ENCODE results near the gene LURAP1L.

The LURAP1L gene, protein sequence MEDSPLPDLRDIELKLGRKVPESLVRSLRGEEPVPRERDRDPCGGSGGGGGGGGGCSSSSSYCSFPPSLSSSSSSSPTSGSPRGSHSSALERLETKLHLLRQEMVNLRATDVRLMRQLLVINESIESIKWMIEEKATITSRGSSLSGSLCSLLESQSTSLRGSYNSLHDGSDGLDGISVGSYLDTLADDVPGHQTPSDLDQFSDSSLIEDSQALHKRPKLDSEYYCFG

DNA sequence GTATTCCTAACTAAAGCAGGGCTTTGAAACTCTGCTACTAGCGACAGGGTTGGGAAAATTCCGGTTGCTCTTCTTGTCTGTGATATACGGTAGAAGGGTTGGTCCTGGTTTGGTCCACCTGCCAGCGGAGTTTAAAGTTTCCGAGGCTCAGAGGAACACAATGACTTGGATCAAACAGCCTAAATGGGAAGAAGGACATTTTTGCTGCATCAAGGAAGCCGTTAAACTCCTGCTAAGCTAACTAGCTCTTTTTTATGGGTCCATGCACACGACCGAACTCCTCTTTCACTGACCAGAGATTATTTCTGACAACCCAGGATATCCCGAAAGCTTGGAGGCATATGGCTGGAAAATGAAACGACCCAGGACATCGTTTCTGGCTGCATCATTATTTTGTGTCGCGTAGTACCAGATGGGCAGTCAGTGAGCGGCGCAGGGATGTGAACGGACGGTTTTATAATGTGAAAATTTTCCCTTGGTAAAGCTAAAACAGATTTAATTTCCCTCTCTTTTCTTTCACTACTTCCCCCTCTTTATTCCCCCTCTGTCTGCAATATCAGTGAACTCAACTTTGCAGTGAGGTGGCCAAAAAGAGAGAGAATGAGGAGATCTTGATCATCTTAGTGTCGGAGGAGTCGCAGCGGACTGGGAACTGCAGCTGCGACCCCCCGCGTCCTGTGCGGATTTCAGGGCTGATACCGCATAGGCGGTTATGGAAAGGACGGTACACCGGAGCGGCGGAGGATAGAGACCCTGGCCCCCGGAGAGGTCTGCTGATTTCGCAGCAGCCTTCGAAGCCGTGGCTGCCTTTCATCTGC, at the start of gene LURAP1L:
Gene LURAP1L, plus strand, starts transcription at position 160 of the 818 bp plus-strand sequence. CDS start 696 bp downstream, outside the sequence.
- Mint-ChIP-seq H3K4me3 (no peak within 1 kb of the TSS), H3K9me3 (peaks cover 2% of the 10 kb centered on the region), H3K4me1 (ENCODE audit: low read depth) (peaks cover 4% of the 10 kb centered on the region), H3K27me3 (peaks cover 27% of the 10 kb centered on the region), H3K27ac (no peak within 1 kb of the TSS), H3K36me3 (ENCODE audit: low read depth) (no peaks in the 10 kb centered on the region)
- DNase-seq = no peak

DNA sequence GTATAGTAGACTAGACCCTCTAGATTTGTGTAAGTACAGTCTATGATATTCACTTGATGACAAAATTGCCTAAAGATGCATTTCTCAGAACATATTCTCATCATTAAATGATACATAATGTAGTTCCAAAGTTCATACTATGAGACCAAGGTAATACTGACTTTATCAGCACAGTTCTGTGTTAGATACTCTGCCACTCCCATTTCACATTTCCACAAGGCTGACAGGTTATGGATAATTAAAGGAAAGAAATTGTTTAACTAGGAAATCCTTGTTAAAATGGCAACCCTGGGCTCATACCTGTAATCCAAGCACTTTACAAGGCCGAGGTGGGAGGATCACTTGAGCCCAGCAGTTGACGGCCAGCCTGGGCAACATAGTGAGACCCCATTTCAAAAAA, 48.0 kb upstream of the LURAP1L start:
- Mint-ChIP-seq H3K27ac (no peak overlapping the region), H3K4me3 (no peak overlapping the region), H3K4me1 (ENCODE audit: low read depth) (no peaks in the 10 kb centered on the region), H3K36me3 (ENCODE audit: low read depth) (no peaks in the 10 kb centered on the region), H3K27me3 (no peaks in the 10 kb centered on the region), H3K9me3 (peaks cover 12% of the 10 kb centered on the region)
- DNase-seq = no peak

DNA sequence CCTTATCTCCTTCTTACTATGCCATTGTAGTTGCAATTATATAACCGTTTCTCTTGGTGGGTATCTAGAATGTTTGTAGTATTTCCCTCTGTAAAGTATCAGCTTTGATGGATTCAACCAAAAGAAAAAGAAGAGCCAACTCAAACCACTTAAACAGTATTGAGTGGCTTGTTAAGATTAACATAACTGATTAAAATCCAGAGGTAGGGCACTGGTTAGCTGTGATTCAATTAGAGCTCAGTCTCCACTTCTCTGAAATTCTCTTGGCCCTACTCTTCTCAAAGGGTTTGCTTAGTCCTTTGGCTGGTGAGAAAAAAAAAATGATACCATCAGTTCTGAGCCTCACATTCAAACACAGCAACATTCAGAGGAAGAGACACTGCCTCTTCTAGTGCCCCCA, 44.6 kb upstream of the LURAP1L start:
- Mint-ChIP-seq H3K9me3 (peaks cover 25% of the 10 kb centered on the region), H3K4me1 (ENCODE audit: low read depth) (no peaks in the 10 kb centered on the region), H3K27ac (no peak overlapping the region), H3K27me3 (no peaks in the 10 kb centered on the region), H3K4me3 (no peak overlapping the region), H3K36me3 (ENCODE audit: low read depth) (no peaks in the 10 kb centered on the region)
- DNase-seq = no peak

DNA sequence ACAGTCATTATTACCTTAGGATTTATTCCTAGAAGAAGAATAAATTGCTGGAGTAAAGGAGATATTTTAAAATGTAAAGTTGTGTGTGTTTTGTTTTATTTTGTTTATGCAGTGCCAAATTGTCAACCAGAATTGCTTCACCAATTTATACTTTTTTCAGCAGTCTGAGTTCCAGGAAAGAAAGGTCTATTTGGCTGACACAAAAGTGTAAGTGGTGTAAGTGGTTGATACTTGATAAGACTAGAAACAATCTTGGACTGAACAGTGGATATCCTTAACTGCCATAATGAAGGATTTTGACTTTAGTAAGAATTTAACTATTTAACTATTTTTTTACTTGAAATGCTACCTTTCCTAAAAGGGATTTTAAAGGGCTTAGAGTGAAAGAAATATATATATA, 43.9 kb upstream of the LURAP1L start:
- Mint-ChIP-seq H3K27me3 (no peaks in the 10 kb centered on the region), H3K36me3 (ENCODE audit: low read depth) (no peaks in the 10 kb centered on the region), H3K9me3 (peaks cover 29% of the 10 kb centered on the region), H3K4me1 (ENCODE audit: low read depth) (no peaks in the 10 kb centered on the region), H3K4me3 (no peak overlapping the region), H3K27ac (no peak overlapping the region)
- DNase-seq = no peak

DNA sequence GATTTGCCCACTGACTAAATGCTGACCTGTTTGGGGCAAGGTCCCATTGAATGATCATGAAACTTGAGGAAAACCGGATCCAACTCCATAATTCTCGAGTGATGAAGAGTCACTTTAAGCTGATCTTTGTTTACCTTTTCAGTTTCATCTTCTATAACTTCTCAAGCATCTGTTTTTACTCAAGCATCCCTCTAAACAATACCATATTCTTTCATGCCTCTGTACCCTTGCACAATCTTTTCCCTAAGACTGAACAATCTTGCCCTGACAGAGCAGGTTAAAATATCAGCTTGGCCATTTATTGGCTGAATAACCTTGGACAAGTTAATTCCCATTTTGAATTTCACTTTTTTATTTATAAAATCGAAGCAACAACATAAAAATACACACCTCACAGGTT, 41.8 kb upstream of the LURAP1L start:
- DNase-seq = no peak
- Mint-ChIP-seq H3K9me3 (peaks cover 27% of the 10 kb centered on the region), H3K4me3 (no peak overlapping the region), H3K36me3 (ENCODE audit: low read depth) (no peaks in the 10 kb centered on the region), H3K27me3 (no peaks in the 10 kb centered on the region), H3K27ac (no peak overlapping the region), H3K4me1 (ENCODE audit: low read depth) (no peaks in the 10 kb centered on the region)

DNA sequence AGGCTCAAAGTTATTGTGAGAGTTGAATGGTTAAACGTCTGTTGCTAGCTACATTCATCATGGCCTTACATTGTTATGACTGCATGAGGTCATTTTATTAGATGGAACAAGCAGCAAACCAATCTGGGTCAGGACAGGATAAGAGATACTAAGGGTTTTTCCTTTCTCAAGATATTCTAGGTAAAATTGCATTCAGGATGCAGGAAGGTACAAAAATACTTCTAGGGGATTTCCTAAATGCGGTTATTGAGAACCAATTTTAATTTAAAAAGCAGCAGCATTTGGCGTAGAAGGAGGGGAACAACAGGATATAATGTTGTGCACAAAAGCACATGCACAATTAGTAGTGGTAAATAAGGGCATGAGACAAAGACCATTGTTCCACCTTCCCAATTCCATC, 39.2 kb upstream of the LURAP1L start:
- no peaks in the 10 kb centered on the region for H3K36me3 Mint-ChIP-seq (ENCODE audit: low read depth)
- no peaks in the 10 kb centered on the region for H3K4me1 Mint-ChIP-seq (ENCODE audit: low read depth)
- DNase-seq = no peak
- H3K27ac Mint-ChIP-seq = no peak overlapping the region
- H3K4me3 Mint-ChIP-seq = no peak overlapping the region
- peaks cover 36% of the 10 kb centered on the region for H3K9me3 Mint-ChIP-seq
- no peaks in the 10 kb centered on the region for H3K27me3 Mint-ChIP-seq

DNA sequence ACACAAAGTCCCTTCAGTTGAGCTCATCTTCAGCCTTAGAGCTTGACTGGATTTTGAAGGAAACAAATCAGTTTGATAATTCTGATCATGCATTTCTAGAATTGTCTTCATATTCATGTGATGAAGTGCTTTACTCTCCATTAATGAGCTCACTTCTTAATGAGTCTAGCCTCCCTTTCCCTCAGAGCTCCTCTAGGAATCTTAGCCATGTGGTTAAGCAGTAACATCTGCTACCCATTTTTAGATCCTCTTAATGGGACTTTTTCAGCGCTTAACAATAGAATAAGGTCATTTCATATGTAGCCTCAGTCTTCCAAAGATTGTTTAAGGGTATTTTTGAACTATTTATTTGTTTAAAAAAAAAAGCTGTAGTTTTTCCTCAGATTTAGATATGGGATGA, 36.9 kb upstream of the LURAP1L start:
- DNase-seq = no peak
- no peaks in the 10 kb centered on the region for H3K27me3 Mint-ChIP-seq
- no peak overlapping the region for H3K4me3 Mint-ChIP-seq
- no peak overlapping the region for H3K27ac Mint-ChIP-seq
- H3K36me3 Mint-ChIP-seq (ENCODE audit: low read depth) = no peaks in the 10 kb centered on the region
- H3K9me3 Mint-ChIP-seq = peaks cover 31% of the 10 kb centered on the region
- no peaks in the 10 kb centered on the region for H3K4me1 Mint-ChIP-seq (ENCODE audit: low read depth)

DNA sequence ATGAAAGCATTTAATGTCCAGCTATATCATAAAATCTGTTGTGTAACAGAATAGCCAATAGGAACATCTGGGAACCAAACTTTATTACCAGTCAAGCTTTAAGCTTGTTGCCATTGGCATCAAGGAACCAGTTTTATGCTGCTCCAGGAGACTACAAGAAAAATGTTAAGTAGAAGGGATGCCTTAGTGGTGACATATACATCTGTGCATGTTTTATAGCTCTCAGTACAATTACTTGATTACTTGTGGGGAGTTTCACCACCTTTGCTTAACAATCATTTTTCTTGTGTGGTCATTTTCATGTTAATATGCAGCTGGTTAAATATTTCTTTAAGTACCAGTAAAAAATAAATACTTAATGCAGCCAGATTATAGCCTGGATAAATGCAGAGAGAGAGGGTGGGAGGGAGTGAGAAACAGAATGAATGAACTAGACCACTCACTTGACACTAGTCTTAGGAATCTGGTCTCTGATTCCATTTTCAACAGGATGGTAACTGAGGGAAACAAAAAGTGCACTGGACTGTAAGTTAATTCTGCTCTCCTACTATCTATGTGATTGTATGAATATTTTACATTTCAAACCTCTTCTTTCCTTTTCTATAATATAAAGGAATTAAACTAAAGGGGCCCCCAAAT, 35.7 kb upstream of the LURAP1L start:
- peaks cover 30% of the 10 kb centered on the region for H3K9me3 Mint-ChIP-seq
- no peaks in the 10 kb centered on the region for H3K4me1 Mint-ChIP-seq (ENCODE audit: low read depth)
- no peaks in the 10 kb centered on the region for H3K27me3 Mint-ChIP-seq
- no peaks in the 10 kb centered on the region for H3K36me3 Mint-ChIP-seq (ENCODE audit: low read depth)
- no peak for DNase-seq
- no peak overlapping the region for H3K4me3 Mint-ChIP-seq
- H3K27ac Mint-ChIP-seq = no peak overlapping the region

DNA sequence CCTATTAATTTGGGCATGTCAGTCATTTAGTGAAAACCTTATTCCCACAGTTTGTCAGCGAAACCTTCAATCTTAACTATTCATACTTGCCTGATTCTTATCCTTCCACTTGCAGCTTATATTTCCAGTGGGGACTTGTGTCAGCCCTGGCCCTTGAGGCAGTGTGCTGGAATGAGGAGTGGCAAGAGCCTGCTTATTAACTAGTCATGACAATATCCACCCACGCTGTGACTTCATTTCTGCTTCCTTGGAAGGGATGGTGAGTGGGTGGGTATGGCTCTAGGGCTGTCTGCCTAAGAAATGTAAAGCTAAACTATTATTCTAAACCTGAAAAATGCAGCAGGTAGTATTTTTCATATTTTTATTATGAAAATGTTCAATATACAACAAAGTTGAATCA, 34.0 kb upstream of the LURAP1L start:
- H3K27me3 Mint-ChIP-seq = no peaks in the 10 kb centered on the region
- H3K27ac Mint-ChIP-seq = no peak overlapping the region
- no peaks in the 10 kb centered on the region for H3K4me1 Mint-ChIP-seq (ENCODE audit: low read depth)
- H3K9me3 Mint-ChIP-seq = peaks cover 28% of the 10 kb centered on the region
- H3K36me3 Mint-ChIP-seq (ENCODE audit: low read depth) = no peaks in the 10 kb centered on the region
- no peak for DNase-seq
- no peak overlapping the region for H3K4me3 Mint-ChIP-seq

DNA sequence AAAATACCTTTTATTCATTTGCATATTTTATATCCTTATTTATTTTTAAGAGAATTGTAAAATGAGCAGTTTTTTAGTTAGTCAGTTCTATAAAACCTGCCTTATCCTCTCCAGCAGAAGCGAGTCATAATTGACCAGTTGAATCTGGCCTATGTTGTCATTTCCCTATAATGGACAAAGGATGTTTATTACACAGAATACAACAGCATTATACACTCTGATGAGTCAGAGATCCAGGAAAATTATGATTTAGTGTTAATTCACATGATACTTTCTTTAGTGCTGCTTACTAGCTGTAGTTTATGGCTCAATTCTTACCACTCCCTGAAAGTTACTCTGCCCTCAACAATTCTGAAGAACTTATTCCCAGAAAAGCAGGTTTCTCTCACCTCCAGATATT, 26.8 kb upstream of the LURAP1L start:
- H3K27ac Mint-ChIP-seq = no peak overlapping the region
- no peaks in the 10 kb centered on the region for H3K4me1 Mint-ChIP-seq (ENCODE audit: low read depth)
- H3K9me3 Mint-ChIP-seq = peaks cover 33% of the 10 kb centered on the region
- no peaks in the 10 kb centered on the region for H3K36me3 Mint-ChIP-seq (ENCODE audit: low read depth)
- DNase-seq = no peak
- no peak overlapping the region for H3K4me3 Mint-ChIP-seq
- H3K27me3 Mint-ChIP-seq = no peaks in the 10 kb centered on the region

DNA sequence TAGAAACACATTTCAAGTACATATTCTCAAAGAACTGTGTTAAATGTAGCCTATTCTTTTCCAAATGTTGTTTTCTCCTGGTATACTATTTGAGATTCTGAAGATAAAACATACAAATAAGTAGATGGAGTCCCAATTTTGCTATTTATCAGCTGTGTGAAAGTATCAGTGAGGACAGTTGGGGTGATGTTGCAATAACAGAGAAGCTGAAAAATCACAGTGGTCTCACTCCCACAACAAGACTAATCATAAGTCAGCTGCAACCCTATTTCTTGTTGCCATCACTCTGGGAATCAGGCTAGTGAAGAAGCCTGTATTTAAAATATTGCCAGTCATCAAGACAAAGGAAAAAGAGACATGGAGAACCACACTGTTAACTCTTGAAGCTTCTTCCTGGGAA, 25.9 kb upstream of the LURAP1L start:
- Mint-ChIP-seq H3K4me1 (ENCODE audit: low read depth) (no peaks in the 10 kb centered on the region), H3K4me3 (no peak overlapping the region), H3K27me3 (no peaks in the 10 kb centered on the region), H3K36me3 (ENCODE audit: low read depth) (no peaks in the 10 kb centered on the region), H3K9me3 (peaks cover 29% of the 10 kb centered on the region), H3K27ac (no peak overlapping the region)
- no peak for DNase-seq

DNA sequence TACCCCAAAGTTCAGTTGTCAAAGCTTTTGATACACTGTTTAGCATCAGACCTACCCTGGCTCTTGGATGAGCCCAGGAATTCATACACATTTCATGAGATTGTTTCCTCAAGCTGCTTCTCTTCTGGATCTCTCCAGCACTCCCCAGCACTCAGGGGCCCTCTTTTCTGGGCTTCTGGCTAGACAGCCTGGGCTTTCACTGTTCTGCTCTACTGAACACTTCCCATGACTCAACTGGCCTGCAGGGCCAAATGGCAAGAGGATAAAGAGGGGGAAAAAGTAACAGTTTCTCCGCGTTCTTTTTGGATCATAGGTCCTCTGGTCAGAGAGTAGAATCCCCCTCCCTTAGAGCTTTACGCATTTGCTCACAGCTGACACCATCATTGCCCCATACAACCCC, 20.9 kb upstream of the LURAP1L start:
- Mint-ChIP-seq H3K4me3 (no peak overlapping the region), H3K9me3 (peaks cover 12% of the 10 kb centered on the region), H3K36me3 (ENCODE audit: low read depth) (no peaks in the 10 kb centered on the region), H3K27ac (no peak overlapping the region), H3K4me1 (ENCODE audit: low read depth) (no peaks in the 10 kb centered on the region), H3K27me3 (no peaks in the 10 kb centered on the region)
- DNase-seq = no peak

DNA sequence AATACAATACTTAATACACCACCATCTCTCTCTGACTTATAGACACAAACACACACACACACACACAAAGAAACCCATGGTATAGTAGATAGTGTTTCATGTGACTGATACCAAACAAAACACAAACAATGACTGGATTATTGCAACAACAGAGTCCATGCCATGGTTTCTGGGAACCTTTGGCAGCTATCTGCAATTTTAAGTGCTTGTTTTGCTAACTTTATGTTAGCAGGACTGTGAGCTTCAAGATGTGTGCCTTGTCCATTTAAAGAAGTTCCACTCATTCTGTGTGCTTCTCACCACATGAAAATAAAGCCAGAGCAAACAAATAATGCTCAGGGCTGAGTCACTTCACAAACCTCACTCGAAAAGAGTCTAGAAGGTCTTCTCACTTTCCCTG, 15.1 kb upstream of the LURAP1L start:
- Mint-ChIP-seq H3K27ac (no peak overlapping the region), H3K27me3 (no peaks in the 10 kb centered on the region), H3K4me1 (ENCODE audit: low read depth) (no peaks in the 10 kb centered on the region), H3K4me3 (no peak overlapping the region), H3K36me3 (ENCODE audit: low read depth) (no peaks in the 10 kb centered on the region), H3K9me3 (peaks cover 12% of the 10 kb centered on the region)
- no peak for DNase-seq

DNA sequence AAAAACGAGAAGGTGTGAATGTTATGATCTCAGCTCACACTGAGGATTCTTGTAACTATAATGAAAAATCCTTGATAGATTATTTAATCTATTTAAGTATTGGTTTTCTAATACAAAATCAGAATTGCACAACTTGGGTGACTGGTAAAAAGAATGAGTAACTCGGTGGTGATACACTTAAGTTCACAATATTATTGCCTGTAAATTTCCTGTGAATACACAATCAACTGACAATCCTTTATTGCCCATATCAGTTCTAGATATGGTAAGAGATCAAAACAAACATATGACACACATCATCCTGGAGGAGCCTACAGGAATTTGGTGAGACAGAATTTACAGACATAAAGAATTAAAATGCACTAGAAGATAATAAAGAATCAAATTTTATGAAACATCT, 14.1 kb upstream of the LURAP1L start:
- H3K4me1 Mint-ChIP-seq (ENCODE audit: low read depth) = no peaks in the 10 kb centered on the region

DNA sequence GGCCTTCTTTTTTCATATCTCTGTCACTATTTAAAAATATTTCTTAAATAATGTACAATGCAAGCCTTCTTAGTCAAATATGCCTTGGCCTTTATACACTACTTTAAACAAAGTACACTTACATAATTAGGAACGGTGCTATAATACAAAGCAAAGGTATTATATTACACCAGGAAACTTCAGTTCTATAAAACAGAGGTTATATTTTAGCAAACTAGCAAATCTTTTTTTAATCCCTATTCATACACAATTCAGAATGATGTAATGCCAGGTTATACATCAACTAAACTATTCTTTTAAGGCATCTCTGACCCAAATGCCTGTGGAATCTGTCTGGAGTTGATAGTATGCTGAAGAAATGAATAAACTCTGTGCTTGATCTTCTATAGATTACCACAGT, 10.7 kb upstream of the LURAP1L start:
- Mint-ChIP-seq H3K36me3 (ENCODE audit: low read depth) (no peaks in the 10 kb centered on the region), H3K9me3 (peaks cover 14% of the 10 kb centered on the region), H3K4me1 (ENCODE audit: low read depth) (no peaks in the 10 kb centered on the region), H3K27ac (no peak overlapping the region), H3K4me3 (no peak overlapping the region), H3K27me3 (no peaks in the 10 kb centered on the region)
- DNase-seq = no peak

More for the DNA sequence above, 14.1 kb upstream of the LURAP1L start:
- H3K27me3 Mint-ChIP-seq = no peaks in the 10 kb centered on the region
- no peak overlapping the region for H3K4me3 Mint-ChIP-seq
- peaks cover 17% of the 10 kb centered on the region for H3K9me3 Mint-ChIP-seq
- no peaks in the 10 kb centered on the region for H3K36me3 Mint-ChIP-seq (ENCODE audit: low read depth)
- DNase-seq = no peak
- no peak overlapping the region for H3K27ac Mint-ChIP-seq
